BJ (cell line): ENCODE results near the gene PRKACG. TPM values are rescaled to one million over a fixed set of nuclear protein-coding genes. Genes with fewer than 3 reads are reported as not detected.

Experiments used
- CTCF ChIA-PET: fragments of 350-600 bp; formaldehyde crosslinking; extraction: SDS; loops from one replicate; lab custom pipeline; 2021; ENCODE audit warnings: antibody characterized with exemption, inconsistent platforms; lab: Yijun Ruan, JAX
- POLR2A ChIA-PET: fragments of 300-600 bp; sonication (Branson Sonifier 250); formaldehyde crosslinking; extraction: SDS; loops from one replicate; lab custom pipeline; 2021; ENCODE audit warnings: antibody characterized with exemption; lab: Charles Lee
- DNase-seq: peaks from one replicate; pipeline ENCODE4 v3.0.0-alpha.2; 2011; ENCODE audit warnings: low read depth
- H3K27me3 ChIP-seq: 2 replicates; pipeline ENCODE4 v1.6.0; 2011; ENCODE audit warnings: low read length; ENCODE audit not compliant: control insufficient read depth, insufficient read depth
- H3K36me3 ChIP-seq: 2 replicates; pipeline ENCODE4 v1.5.1; 2011; ENCODE audit warnings: low read length; ENCODE audit not compliant: control insufficient read depth, insufficient read depth
- H3K4me3 ChIP-seq: 2 replicates; pipeline ENCODE4 v1.5.1; 2011; ENCODE audit warnings: low read depth, mild to moderate bottlenecking, control low read depth, low read length
- polyA plus RNA-seq: library from polyadenylated mRNA; depleted of rRNA; stranded (reverse); fragments of >200 nt; gene quantifications from 2 replicates; pipeline ENCODE4 v1.2.3, GENCODE V29; 2011
- TF ChIP-seq, protein P1 (sequence below): IDR thresholded peaks from 2 replicates; pipeline ENCODE4 v1.5.1; 2011; ENCODE audit warnings: low read depth, mild to moderate bottlenecking, control low read depth, inconsistent platforms, low read length, moderate library complexity; ENCODE audit not compliant: insufficient read depth

Gene PRKACG
- polyA plus RNA-seq, 1 experiment: not detected

DNA sequence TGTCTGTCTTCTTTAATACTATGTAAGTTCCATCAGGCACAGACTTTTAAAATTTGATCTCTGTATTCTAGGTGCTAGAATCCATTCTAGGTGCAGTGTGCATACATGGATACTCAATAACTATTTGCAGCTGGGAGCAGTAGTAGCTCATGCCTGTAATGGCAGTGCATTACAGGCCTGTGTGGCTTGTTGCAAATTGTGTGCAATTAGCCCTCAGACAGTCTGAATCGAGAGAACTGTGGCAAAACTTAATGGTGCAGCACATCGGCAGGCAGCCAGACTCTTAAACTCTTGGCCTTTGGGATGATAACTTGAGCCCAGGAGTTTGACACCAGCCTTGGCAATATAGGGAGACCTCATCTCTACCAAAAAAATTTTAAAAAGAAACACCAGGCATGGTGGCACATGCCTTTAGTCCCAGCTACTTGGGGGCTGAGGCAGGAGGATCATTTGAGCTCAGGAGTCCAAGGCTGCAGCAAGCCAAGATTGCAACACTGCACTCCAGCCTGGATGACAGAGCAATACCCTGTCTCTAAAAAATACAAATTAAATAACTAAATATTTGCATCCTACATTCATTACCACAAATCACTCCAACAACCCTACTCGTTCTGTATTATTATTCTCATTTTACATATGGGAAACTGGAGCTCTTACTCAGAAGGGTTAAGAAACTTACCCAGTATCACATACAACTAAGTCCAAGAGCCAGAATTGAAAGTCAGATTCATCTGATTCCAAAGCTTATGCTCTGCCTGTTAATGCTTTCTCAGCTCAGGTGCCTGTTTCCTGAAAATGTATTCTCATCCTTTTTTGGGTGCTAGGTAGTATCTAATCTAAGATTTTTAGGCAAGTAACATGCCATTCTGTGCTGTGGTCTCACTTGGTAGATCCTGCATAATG lies 30.1 kb downstream of the PRKACG start:
- ChIA-PET CTCF (interaction anchor here (2.0 kb wide), 1 partner anchor 16 kb away, joined by 7 read pairs; no protein-coding TSS in a partner anchor), POLR2A (no interaction called here)
- H3K36me3 ChIP-seq: no peaks in the 10 kb centered on the region
- no peak overlapping the region for H3K4me3 ChIP-seq
- DNase-seq: no peak
- TF ChIP-seq, protein P1, sequence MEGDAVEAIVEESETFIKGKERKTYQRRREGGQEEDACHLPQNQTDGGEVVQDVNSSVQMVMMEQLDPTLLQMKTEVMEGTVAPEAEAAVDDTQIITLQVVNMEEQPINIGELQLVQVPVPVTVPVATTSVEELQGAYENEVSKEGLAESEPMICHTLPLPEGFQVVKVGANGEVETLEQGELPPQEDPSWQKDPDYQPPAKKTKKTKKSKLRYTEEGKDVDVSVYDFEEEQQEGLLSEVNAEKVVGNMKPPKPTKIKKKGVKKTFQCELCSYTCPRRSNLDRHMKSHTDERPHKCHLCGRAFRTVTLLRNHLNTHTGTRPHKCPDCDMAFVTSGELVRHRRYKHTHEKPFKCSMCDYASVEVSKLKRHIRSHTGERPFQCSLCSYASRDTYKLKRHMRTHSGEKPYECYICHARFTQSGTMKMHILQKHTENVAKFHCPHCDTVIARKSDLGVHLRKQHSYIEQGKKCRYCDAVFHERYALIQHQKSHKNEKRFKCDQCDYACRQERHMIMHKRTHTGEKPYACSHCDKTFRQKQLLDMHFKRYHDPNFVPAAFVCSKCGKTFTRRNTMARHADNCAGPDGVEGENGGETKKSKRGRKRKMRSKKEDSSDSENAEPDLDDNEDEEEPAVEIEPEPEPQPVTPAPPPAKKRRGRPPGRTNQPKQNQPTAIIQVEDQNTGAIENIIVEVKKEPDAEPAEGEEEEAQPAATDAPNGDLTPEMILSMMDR: no peak
- peaks cover 6% of the 10 kb centered on the region; the same call in 1 of the 2 replicates for H3K27me3 ChIP-seq

DNA sequence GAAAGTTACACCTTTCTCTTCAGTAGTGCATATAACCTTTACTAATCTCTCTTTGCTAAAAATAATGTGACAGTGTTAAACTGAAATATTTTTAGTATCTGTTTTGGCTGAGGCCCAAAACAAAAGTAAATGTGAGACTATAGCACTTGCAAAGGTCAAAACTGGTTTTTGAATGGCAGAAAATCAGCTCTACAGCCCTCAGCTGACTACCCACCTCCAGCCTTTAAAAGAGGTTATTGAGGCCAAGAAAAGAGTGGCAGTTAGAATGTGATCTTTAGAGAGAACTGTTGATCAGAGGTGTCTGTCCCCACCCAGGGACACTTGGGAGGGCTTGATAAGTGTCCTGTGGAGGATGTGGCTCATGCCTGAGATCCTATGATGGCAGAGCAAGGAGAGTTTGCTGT lies 30.9 kb downstream of the PRKACG start:
- TF ChIP-seq, protein P1: no peak
- CTCF ChIA-PET: interaction anchor here (2.0 kb wide), 1 partner anchor 17 kb away, joined by 7 read pairs; no protein-coding TSS in a partner anchor
- POLR2A ChIA-PET: no interaction called here
- H3K27me3 ChIP-seq: peaks cover 6% of the 10 kb centered on the region; the same call in 1 of the 2 replicates
- H3K36me3 ChIP-seq: no peaks in the 10 kb centered on the region
- H3K4me3 ChIP-seq: no peak overlapping the region
- DNase-seq: no peak

DNA sequence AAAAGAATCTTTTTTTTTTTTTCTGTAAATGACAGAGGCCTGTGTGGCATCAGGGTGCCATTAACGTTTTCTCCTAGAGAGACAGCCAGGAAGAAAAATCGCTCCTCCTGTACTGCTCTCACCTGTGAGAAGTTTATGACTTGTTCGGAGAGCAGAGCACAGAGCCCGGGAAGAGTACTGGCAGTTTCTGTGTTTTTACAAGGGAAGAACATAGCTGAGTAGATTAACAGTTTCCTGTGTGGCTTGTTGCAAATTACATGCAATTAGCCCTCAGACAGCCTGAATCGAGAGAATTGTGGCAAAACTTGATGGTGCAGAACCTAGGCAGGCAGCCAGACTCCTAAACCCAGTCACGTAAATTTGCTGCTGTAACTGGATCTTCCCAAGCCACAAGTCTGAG lies 32.1 kb downstream of the PRKACG start:
- Histone ChIP-seq H3K36me3 (no peaks in the 10 kb centered on the region), H3K4me3 (no peak overlapping the region), H3K27me3 (peaks cover 6% of the 10 kb centered on the region; the same call in 1 of the 2 replicates)
- TF ChIP-seq, protein P1: no peak
- DNase-seq: no peak
- CTCF ChIA-PET: interaction anchor here (0.7 kb wide), 1 partner anchor 478 kb away, joined by 7 read pairs; no protein-coding TSS in a partner anchor
- POLR2A ChIA-PET: no interaction called here

DNA sequence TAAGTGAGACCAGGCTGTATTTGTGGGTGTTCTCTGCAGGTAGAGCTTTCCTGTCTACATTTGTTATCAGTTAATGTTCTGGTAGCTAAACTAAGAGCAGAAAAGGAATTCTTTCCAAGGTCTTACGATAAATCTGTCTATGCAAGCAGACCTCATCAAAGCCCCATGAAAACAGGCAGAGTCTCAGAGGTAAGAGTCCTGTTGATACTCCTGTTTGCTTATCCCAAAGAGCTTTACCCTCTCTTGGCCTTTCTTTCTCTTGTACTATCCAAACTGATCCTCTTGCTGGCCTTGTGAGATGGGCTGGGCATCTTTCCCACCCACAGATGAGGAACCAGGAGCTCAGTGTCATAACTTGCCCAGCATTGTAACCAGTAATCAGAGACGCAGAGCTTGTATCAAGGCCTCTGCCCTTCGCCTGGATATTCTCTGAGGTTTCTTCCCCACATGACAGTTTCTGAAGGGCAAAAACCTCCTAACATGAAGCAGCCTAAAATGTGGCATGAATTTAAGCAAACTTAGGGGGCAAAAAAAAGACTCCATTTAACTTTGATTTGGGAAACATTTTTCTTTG lies 33.5 kb downstream of the PRKACG start:
- ChIA-PET CTCF (no interaction called here), POLR2A (no interaction called here)
- TF ChIP-seq, protein P1: no peak
- Histone ChIP-seq H3K36me3 (no peaks in the 10 kb centered on the region), H3K4me3 (no peak overlapping the region), H3K27me3 (peaks cover 6% of the 10 kb centered on the region; the same call in 1 of the 2 replicates)
- no peak for DNase-seq
